ENCODE results near the gene RNF223. TPM values are rescaled to one million over a fixed set of nuclear protein-coding genes. Genes with fewer than 3 reads are reported as not detected.
A peak's percentile ranks its signal among the peaks of the same experiment; 100 is the strongest.
"Not testable (repeated sequence)": the region's sequence is repeated elsewhere in the genome, so short reads cannot be mapped to it uniquely, and the experiment has no call there.

The RNF223 gene
- total RNA-seq, 1 experiment from 2014 or later: not detected

DNA sequence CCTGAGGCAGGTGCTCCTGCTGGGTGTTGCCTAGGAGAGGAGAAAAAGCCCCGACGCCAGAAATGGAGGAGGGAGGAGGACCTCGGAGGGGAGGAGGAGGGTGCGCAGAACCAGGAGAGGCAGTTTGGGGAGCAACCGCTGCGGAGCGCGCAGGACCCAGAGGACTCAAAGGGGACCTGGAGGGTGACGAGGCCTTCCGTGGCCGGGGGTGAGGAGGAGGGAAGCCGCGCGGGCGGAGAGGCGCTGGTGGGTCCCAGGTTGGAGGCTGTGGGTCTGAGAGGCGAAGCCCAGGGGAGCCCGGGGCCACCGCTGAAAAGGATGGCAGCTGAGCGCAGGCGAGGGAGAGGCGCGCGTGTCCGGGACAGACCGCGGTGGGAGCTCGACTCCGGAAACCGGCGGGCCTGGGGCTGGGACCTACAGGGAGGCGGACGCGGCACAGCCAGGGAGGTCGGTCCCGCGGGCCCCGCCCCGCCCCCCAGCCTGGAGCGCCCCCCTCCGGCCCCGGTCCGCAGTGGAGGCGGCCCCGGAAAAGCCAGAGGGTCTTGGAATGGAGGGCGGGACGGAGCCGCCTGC is 15.1 kb downstream of the RNF223 start:
- H3K4me3 Mint-ChIP-seq: peak overlapping the region; percentile 79
- H3K4me1 Mint-ChIP-seq: peaks cover 8% of the 10 kb centered on the region; the same call in 1 of the 2 replicates
- no peaks in the 10 kb centered on the region for H3K9me3 Mint-ChIP-seq
- H3K36me3 Mint-ChIP-seq: no peaks in the 10 kb centered on the region
- H3K27me3 Mint-ChIP-seq (ENCODE audit: low read depth): peaks cover 53% of the 10 kb centered on the region
- DNase-seq (ENCODE audit: low spot score): no peak
- ChIA-PET POLR2A (interaction anchor here (0.6 kb wide), 2 partner anchors 72 to 877 kb away, joined by 3 to 5 read pairs; no protein-coding TSS in a partner anchor), CTCF (interaction anchor here (0.6 to 4.0 kb wide), 18 partner anchors 12 to 233 kb away, joined by 3 to 20 read pairs (median 4); partner anchors contain the start of genes AGRN, PERM1 and RNF223)
- no peak overlapping the region for H3K27ac Mint-ChIP-seq
- TF ChIP-seq, protein P1, sequence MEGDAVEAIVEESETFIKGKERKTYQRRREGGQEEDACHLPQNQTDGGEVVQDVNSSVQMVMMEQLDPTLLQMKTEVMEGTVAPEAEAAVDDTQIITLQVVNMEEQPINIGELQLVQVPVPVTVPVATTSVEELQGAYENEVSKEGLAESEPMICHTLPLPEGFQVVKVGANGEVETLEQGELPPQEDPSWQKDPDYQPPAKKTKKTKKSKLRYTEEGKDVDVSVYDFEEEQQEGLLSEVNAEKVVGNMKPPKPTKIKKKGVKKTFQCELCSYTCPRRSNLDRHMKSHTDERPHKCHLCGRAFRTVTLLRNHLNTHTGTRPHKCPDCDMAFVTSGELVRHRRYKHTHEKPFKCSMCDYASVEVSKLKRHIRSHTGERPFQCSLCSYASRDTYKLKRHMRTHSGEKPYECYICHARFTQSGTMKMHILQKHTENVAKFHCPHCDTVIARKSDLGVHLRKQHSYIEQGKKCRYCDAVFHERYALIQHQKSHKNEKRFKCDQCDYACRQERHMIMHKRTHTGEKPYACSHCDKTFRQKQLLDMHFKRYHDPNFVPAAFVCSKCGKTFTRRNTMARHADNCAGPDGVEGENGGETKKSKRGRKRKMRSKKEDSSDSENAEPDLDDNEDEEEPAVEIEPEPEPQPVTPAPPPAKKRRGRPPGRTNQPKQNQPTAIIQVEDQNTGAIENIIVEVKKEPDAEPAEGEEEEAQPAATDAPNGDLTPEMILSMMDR (IDR thresholded peaks at IDR 0.05): peak; percentile 56
- no peak for TF ChIP-seq AR (CRISPR knock-in tag; IDR thresholded peaks at IDR 0.05)
- peak; percentile 87 for TF ChIP-seq ZNF263 (CRISPR knock-in tag; IDR thresholded peaks at IDR 0.05; ENCODE audit: low read depth)
- ATAC-seq: peak; percentile 65

DNA sequence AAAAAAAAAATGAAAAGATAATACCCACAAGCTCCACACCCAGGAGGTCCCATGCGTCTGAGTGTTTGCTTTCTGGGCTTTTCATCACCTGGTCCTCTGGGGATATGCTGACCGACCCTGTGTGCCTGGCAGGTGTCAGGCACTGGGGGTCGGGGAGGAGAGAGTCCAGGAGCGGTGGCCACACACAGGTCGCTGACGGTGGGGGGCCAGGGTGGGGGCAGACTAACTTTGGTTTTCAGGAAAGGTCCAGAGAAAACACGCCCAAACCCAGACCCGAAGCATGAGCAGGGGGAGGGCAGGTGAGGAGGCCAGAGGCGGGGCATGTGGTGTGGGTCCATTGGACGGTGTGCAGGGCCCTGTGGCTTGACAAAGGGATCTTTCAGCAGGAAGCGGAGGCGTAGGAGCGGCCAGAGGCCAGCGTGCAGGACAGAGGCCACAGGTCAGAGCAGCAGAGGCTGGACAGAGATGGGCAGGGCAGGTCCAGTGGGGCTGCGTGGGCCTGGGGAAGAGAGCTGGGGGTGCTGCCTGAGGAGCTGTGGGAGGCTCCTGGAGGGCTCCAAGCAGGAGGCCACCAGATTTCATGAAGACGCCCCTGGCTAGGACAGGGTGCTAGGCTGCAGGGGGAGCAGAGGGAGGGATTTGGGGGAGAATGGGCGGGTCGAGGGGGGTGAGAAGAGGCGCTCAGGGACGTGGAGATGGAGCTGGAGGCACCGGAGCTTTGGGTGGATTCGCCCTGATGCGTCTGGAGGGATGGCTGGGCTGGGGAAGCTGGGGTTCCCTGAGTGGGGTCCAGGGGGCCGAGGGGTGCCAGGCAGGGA is 15.8 kb downstream of the RNF223 start:
- H3K9me3 Mint-ChIP-seq: no peaks in the 10 kb centered on the region
- POLR2A ChIA-PET: no interaction called here
- H3K4me3 Mint-ChIP-seq: peak overlapping the region; percentile 79
- H3K4me1 Mint-ChIP-seq: peaks cover 8% of the 10 kb centered on the region; the same call in 1 of the 2 replicates
- no peak for ATAC-seq
- no peak overlapping the region for H3K27ac Mint-ChIP-seq
- TF ChIP-seq CBFB (CRISPR knock-in tag; IDR thresholded peaks at IDR 0.05; ENCODE audit: low read depth): no peak
- no peak for TF ChIP-seq MXD4 (CRISPR knock-in tag; IDR thresholded peaks at IDR 0.05; ENCODE audit: borderline replicate concordance)
- TF ChIP-seq ZNF263 (CRISPR knock-in tag; IDR thresholded peaks at IDR 0.05; ENCODE audit: low read depth): no peak
- TF ChIP-seq, protein P2, sequence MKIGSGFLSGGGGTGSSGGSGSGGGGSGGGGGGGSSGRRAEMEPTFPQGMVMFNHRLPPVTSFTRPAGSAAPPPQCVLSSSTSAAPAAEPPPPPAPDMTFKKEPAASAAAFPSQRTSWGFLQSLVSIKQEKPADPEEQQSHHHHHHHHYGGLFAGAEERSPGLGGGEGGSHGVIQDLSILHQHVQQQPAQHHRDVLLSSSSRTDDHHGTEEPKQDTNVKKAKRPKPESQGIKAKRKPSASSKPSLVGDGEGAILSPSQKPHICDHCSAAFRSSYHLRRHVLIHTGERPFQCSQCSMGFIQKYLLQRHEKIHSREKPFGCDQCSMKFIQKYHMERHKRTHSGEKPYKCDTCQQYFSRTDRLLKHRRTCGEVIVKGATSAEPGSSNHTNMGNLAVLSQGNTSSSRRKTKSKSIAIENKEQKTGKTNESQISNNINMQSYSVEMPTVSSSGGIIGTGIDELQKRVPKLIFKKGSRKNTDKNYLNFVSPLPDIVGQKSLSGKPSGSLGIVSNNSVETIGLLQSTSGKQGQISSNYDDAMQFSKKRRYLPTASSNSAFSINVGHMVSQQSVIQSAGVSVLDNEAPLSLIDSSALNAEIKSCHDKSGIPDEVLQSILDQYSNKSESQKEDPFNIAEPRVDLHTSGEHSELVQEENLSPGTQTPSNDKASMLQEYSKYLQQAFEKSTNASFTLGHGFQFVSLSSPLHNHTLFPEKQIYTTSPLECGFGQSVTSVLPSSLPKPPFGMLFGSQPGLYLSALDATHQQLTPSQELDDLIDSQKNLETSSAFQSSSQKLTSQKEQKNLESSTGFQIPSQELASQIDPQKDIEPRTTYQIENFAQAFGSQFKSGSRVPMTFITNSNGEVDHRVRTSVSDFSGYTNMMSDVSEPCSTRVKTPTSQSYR (CRISPR knock-in tag; IDR thresholded peaks at IDR 0.05): no peak
- TF ChIP-seq, protein P3, sequence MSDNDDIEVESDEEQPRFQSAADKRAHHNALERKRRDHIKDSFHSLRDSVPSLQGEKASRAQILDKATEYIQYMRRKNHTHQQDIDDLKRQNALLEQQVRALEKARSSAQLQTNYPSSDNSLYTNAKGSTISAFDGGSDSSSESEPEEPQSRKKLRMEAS (CRISPR knock-in tag; IDR thresholded peaks at IDR 0.05): no peak
- no peak for TF ChIP-seq GTF2I (CRISPR knock-in tag; conservative IDR thresholded peaks at IDR 0.05)
- no peak for TF ChIP-seq FOXK1 (CRISPR knock-in tag; IDR thresholded peaks at IDR 0.05)
- TF ChIP-seq ZNF138 (CRISPR knock-in tag; conservative IDR thresholded peaks at IDR 0.05): no peak
- no peak for TF ChIP-seq RORB (CRISPR knock-in tag; IDR thresholded peaks at IDR 0.05)
- no peak for TF ChIP-seq ETV6 (CRISPR knock-in tag; IDR thresholded peaks at IDR 0.05)
- no peak for TF ChIP-seq CREM (CRISPR knock-in tag; IDR thresholded peaks at IDR 0.05)
- TF ChIP-seq, protein P4, sequence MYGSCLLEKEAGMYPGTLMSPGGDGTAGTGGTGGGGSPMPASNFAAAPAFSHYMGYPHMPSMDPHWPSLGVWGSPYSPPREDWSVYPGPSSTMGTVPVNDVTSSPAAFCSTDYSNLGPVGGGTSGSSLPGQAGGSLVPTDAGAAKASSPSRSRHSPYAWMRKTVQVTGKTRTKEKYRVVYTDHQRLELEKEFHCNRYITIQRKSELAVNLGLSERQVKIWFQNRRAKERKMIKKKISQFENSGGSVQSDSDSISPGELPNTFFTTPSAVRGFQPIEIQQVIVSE (CRISPR knock-in tag; IDR thresholded peaks at IDR 0.05; ENCODE audit: borderline replicate concordance): no peak
- no peak for TF ChIP-seq ZNF396 (CRISPR knock-in tag; IDR thresholded peaks at IDR 0.05; ENCODE audit: borderline replicate concordance)
- TF ChIP-seq TP53 (CRISPR knock-in tag; IDR thresholded peaks at IDR 0.05): no peak
- no peak for TF ChIP-seq ELF4 (CRISPR knock-in tag; IDR thresholded peaks at IDR 0.05; ENCODE audit: low read depth)
- 0 out of 2 replicates have a peak, but pooled peaks cover 3% of the 10 kb centered on the region for H3K36me3 Mint-ChIP-seq
- CTCF ChIA-PET: interaction anchor here (0.6 to 4.0 kb wide), 17 partner anchors 11 to 234 kb away, joined by 3 to 20 read pairs (median 4); partner anchors contain the start of genes AGRN and RNF223
- no peak for DNase-seq (ENCODE audit: low spot score)
- H3K27me3 Mint-ChIP-seq (ENCODE audit: low read depth): peaks cover 53% of the 10 kb centered on the region

- ATAC-seq; H3K27ac Mint-ChIP-seq; H3K4me1 Mint-ChIP-seq; H3K36me3 Mint-ChIP-seq; DNase-seq (ENCODE audit: low spot score); POLR2A ChIA-PET; H3K9me3 Mint-ChIP-seq: not testable (repeated sequence)
- H3K27me3 Mint-ChIP-seq (ENCODE audit: low read depth): peaks cover 47% of the 10 kb centered on the region
- CTCF ChIA-PET: interaction anchor here (0.6 to 4.0 kb wide), 3 partner anchors 17 to 74 kb away, joined by 3 to 20 read pairs (median 3); no protein-coding TSS in a partner anchor
- H3K4me3 Mint-ChIP-seq: peak overlapping the region; percentile 79
Measured at GRCh38 chr1:1057769-1058087, 16.4 kb downstream of the RNF223 start.
